Lower lobe of right lung (tissue), 2 donors: Measurements from ENCODE around the gene ABHD17B. TPM values are rescaled to one million over a fixed set of nuclear protein-coding genes. Genes with fewer than 3 reads are reported as not detected.
A peak's percentile ranks its signal among the peaks of the same experiment; 100 is the strongest.

Experiments used
- ATAC-seq, 2 donors: fragments of 200-7000 bp; cut with Tn5 transposase; one replicate each; pipeline ENCODE4 v1.9.1; 2020 to 2022; ENCODE audit warnings: mild to moderate bottlenecking in 2 of 2, moderate library complexity in 2 of 2
- DNase-seq: peaks from one replicate; pipeline ENCODE4 v3.0.0-alpha.2; 2020
- H3K27ac ChIP-seq: fragments of 200-600 bp; one replicate; pipeline ENCODE4 v1.8.0; 2022
- H3K27me3 ChIP-seq: fragments of 200-600 bp; one replicate; pipeline ENCODE4 v1.8.0; 2022; ENCODE audit warnings: low read depth
- H3K36me3 ChIP-seq: fragments of 200-600 bp; one replicate; pipeline ENCODE4 v1.8.0; 2022; ENCODE audit warnings: mild to moderate bottlenecking
- H3K4me1 ChIP-seq: fragments of 200-600 bp; one replicate; pipeline ENCODE4 v1.8.0; 2022
- H3K4me3 ChIP-seq: fragments of 200-600 bp; one replicate; pipeline ENCODE4 v1.8.0; 2022; ENCODE audit warnings: mild to moderate bottlenecking
- H3K9me3 ChIP-seq: fragments of 200-600 bp; one replicate; pipeline ENCODE4 v1.8.0; 2022
- intact Hi-C: fragments of 100-400 bp; cut with DNase I; formaldehyde crosslinking; loops from one replicate; pipeline ENCODE4 v1.11.0; 2022
- total RNA-seq: library from RNA; stranded (reverse); fragmentation: NEBNext Ultra II Directional; extraction: Animal tissue kit (Norgen Biotek cat#: 25700); gene quantifications from one replicate; pipeline ENCODE4 v1.2.1, GENCODE V29; 2021
- TF ChIP-seq, protein P1 (sequence below): fragments of 200-600 bp; IDR thresholded peaks from one replicate; pipeline ENCODE4 v1.8.0; 2022; ENCODE audit warnings: antibody characterized with exemption, mild to moderate bottlenecking
- donor health status: DM: no; HTN: yes; CAD: no; lungs with severe emphysema.

The ABHD17B gene
- total RNA-seq, 1 donor from 2014 or later = 12.8 TPM

DNA sequence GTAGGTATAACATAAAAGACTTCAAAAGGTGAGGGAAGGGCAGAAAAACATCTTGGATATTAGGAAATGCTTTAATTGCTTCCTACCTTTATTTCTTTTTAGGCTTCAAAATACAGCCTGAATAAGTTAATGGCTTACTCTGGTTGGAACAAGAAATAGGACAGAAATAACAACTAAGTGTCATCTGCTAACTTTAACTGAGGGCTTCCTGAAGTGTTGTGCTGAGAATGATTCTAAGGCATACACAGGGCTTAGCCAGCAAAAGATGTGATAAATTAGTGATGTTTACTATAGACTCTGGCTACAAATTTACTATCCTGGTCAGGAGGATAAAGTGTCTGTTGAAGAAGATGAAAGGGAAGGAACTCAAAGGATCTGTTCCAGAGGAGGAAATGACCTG lies 34.2 kb downstream of the ABHD17B start:
- intact Hi-C loops = no loop called here
- no peak for ATAC-seq

DNA sequence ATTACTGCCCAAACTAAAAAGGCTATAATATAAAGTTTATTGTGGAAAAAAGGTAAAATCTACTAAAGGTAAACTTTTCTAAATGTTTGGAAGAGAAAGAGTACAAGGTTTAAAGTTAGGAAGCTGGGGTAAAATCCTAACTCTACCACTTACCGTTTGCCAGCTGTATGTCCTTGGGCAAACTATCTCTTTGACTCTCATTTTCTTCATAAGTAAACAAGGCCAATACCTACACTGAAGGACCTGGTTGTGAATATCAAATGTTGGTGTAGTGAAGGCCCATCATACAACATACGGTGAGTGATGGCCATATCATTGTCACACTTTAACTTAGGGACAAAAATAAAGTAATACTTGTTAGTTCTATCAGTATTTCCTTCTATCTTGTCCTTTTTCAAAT lies 34.9 kb downstream of the ABHD17B start:
- no peaks in the 10 kb centered on the region for H3K4me1 ChIP-seq
- no peak for DNase-seq
- no peak overlapping the region for H3K27ac ChIP-seq
- no peak overlapping the region for H3K4me3 ChIP-seq
- intact Hi-C loops = no loop called here
- TF ChIP-seq, protein P1, sequence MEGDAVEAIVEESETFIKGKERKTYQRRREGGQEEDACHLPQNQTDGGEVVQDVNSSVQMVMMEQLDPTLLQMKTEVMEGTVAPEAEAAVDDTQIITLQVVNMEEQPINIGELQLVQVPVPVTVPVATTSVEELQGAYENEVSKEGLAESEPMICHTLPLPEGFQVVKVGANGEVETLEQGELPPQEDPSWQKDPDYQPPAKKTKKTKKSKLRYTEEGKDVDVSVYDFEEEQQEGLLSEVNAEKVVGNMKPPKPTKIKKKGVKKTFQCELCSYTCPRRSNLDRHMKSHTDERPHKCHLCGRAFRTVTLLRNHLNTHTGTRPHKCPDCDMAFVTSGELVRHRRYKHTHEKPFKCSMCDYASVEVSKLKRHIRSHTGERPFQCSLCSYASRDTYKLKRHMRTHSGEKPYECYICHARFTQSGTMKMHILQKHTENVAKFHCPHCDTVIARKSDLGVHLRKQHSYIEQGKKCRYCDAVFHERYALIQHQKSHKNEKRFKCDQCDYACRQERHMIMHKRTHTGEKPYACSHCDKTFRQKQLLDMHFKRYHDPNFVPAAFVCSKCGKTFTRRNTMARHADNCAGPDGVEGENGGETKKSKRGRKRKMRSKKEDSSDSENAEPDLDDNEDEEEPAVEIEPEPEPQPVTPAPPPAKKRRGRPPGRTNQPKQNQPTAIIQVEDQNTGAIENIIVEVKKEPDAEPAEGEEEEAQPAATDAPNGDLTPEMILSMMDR = no peak
- no peak for ATAC-seq
- H3K36me3 ChIP-seq = peaks cover 12% of the 10 kb centered on the region
- no peaks in the 10 kb centered on the region for H3K27me3 ChIP-seq
- H3K9me3 ChIP-seq = peaks cover 24% of the 10 kb centered on the region

More for the DNA sequence above, 34.2 kb downstream of the ABHD17B start:
- Histone ChIP-seq H3K9me3 (peaks cover 24% of the 10 kb centered on the region), H3K27ac (no peak overlapping the region), H3K4me3 (no peak overlapping the region), H3K36me3 (peaks cover 12% of the 10 kb centered on the region), H3K4me1 (no peaks in the 10 kb centered on the region), H3K27me3 (no peaks in the 10 kb centered on the region)
- DNase-seq = no peak
- TF ChIP-seq, protein P1 = no peak

DNA sequence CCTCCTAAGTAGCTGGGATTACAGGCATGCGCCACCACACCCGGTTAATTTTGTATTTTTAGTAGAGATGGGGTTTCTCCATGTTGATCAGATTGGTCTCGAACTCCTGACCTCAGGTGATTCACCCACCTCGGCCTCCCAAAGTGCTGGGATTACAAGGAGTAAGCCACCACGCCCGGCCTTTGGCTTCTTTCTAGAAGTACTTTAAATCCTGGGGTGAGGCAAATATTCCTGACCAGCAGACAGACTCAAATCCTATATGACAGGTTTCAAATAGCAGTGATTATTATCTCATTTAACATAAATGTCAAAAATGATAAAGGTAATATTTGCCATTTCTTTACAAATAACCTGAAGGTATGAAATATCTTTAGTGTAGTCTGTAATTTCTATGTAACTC lies 35.6 kb downstream of the ABHD17B start:
- peaks cover 12% of the 10 kb centered on the region for H3K36me3 ChIP-seq
- no peak overlapping the region for H3K27ac ChIP-seq
- no peaks in the 10 kb centered on the region for H3K4me1 ChIP-seq
- intact Hi-C loops = no loop called here
- no peaks in the 10 kb centered on the region for H3K27me3 ChIP-seq
- H3K9me3 ChIP-seq = peaks cover 24% of the 10 kb centered on the region
- TF ChIP-seq, protein P1 = no peak
- DNase-seq (no peak), ATAC-seq (no peak)
- no peak overlapping the region for H3K4me3 ChIP-seq

DNA sequence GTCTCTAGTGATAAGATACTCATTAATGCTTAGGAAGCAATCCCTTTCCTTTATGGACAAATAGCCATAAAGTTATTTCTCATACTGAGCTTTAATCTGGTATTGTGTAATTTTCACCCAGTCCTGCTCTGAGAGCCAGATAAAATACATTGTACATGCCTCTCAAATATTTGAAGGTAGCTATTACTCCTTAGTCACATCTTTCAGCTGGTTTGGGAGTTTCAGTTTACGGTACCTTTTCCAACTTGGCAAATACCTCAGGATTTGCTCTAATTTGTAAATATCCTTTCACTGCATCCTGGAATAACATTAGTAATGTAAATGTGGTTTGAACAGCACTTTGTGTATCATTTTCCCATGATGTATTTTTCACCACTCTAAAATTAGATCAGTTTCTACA lies 47.4 kb downstream of the ABHD17B start:
- Histone ChIP-seq H3K27ac (no peak overlapping the region), H3K4me1 (no peaks in the 10 kb centered on the region), H3K4me3 (no peak overlapping the region), H3K9me3 (peaks cover 19% of the 10 kb centered on the region), H3K27me3 (no peaks in the 10 kb centered on the region), H3K36me3 (peaks cover 18% of the 10 kb centered on the region)
- DNase-seq (no peak), ATAC-seq (no peak)
- intact Hi-C loops = no loop called here
- TF ChIP-seq, protein P1 = no peak

DNA sequence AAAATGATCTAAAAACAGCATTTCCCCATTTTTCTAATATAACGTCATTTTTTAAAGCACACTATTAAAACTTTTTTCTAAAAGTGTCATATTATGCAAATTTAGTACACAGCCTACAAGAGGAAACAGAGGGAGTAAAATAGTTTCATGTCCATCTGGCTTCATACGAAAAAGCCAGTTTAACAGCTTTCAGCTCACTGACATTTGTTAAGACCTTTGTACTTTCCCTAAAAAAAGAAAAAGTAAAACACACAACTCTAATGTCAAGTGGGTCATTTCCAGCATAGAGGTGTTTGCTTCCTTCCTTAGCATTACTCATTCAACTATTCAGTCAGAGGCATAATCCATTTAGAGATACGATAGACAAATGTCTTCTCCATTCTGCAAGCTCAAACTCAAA lies 49.4 kb downstream of the ABHD17B start:
- peak in 1 of 2 donors; percentile 75 for ATAC-seq
- Histone ChIP-seq H3K27ac (no peak overlapping the region), H3K36me3 (peaks cover 13% of the 10 kb centered on the region), H3K27me3 (no peaks in the 10 kb centered on the region), H3K4me3 (no peak overlapping the region), H3K9me3 (peaks cover 19% of the 10 kb centered on the region), H3K4me1 (no peaks in the 10 kb centered on the region)
- TF ChIP-seq, protein P1 = no peak
- intact Hi-C loops = no loop called here
- DNase-seq = no peak

DNA sequence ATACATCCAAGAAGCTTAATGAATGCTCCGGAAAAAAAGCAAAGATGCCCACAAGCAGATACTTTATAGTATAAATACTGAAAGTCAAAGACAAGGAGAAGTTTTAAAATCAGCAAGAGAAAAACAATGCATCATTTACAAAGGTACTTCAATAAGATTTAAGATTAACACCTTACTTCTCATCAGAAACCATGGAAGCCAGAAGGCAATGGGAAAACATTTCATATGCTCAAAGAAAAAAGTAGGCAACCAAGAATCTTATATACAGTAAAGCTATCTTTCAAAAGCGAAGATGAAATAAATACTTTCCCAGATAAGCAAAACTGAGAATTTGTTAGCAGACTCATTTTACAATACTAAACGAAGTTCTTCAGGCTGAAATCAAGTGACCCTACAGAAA lies 51.1 kb downstream of the ABHD17B start:
- DNase-seq (no peak), ATAC-seq (no peak)
- TF ChIP-seq, protein P1 = no peak
- Histone ChIP-seq H3K27ac (no peak overlapping the region), H3K4me1 (no peaks in the 10 kb centered on the region), H3K36me3 (no peaks in the 10 kb centered on the region), H3K9me3 (peaks cover 19% of the 10 kb centered on the region), H3K27me3 (no peaks in the 10 kb centered on the region), H3K4me3 (no peak overlapping the region)
- intact Hi-C loops = no loop called here
